NCI-H1694 treated with DMSO at 0.1 percent for 48 hours (cell line): ENCODE data around the gene TET2.

Experiments used
- DNase-seq: peaks from one replicate; lab custom pipeline; 2025; lab: John Stamatoyannopoulos, UW

TET2 gene

GRCh38 chr4:105182211-105182610, 35.5 kb downstream of the TET2 start:
- DNase-seq = no peak

GRCh38 chr4:105184316-105184980, 37.8 kb downstream of the TET2 start:
- DNase-seq = no peak

- no peak for DNase-seq
These were observed 40.1 kb downstream of the TET2 start for GRCh38 chr4:105186701-105187161.

- no peak for DNase-seq
These were observed 43.4 kb downstream of the TET2 start for GRCh38 chr4:105189855-105190650.

GRCh38 chr4:105191621-105192210, 45.0 kb downstream of the TET2 start:
- DNase-seq = no peak

GRCh38 chr4:105192474-105192873, 45.8 kb downstream of the TET2 start:
- DNase-seq = no peak

GRCh38 chr4:105192910-105193309, 46.2 kb downstream of the TET2 start:
- no peak for DNase-seq

- DNase-seq = no peak
These were observed 46.9 kb downstream of the TET2 start for GRCh38 chr4:105193536-105193935.

- no peak for DNase-seq
These were observed 47.9 kb downstream of the TET2 start for GRCh38 chr4:105194328-105195231.

GRCh38 chr4:105196523-105197145, 50.0 kb downstream of the TET2 start:
- DNase-seq = no peak

GRCh38 chr4:105197777-105198176, 51.1 kb downstream of the TET2 start:
- no peak for DNase-seq

GRCh38 chr4:105198541-105198940, 51.9 kb downstream of the TET2 start:
- no peak for DNase-seq

- no peak for DNase-seq
These were observed 59.5 kb downstream of the TET2 start for GRCh38 chr4:105206214-105206613.

GRCh38 chr4:105207386-105207785, 60.7 kb downstream of the TET2 start:
- DNase-seq = no peak

- DNase-seq = no peak
These were observed 61.9 kb downstream of the TET2 start for GRCh38 chr4:105208561-105208960.

GRCh38 chr4:105210916-105211315, 64.2 kb downstream of the TET2 start:
- DNase-seq = no peak

GRCh38 chr4:105215609-105216313, 69.1 kb downstream of the TET2 start:
- no peak for DNase-seq

- no peak for DNase-seq
These were observed 78.8 kb downstream of the TET2 start for GRCh38 chr4:105225500-105225899.

GRCh38 chr4:105227054-105227453, 80.4 kb downstream of the TET2 start:
- DNase-seq = no peak

GRCh38 chr4:105230287-105230686, 83.6 kb downstream of the TET2 start:
- no peak for DNase-seq

GRCh38 chr4:105232374-105232773, 85.7 kb downstream of the TET2 start:
- no peak for DNase-seq
